ENCODE results near the gene TTC19.

The TTC19 gene
- 59.8 to 94.1 reads per million in 2 donors for total RNA-seq

DNA sequence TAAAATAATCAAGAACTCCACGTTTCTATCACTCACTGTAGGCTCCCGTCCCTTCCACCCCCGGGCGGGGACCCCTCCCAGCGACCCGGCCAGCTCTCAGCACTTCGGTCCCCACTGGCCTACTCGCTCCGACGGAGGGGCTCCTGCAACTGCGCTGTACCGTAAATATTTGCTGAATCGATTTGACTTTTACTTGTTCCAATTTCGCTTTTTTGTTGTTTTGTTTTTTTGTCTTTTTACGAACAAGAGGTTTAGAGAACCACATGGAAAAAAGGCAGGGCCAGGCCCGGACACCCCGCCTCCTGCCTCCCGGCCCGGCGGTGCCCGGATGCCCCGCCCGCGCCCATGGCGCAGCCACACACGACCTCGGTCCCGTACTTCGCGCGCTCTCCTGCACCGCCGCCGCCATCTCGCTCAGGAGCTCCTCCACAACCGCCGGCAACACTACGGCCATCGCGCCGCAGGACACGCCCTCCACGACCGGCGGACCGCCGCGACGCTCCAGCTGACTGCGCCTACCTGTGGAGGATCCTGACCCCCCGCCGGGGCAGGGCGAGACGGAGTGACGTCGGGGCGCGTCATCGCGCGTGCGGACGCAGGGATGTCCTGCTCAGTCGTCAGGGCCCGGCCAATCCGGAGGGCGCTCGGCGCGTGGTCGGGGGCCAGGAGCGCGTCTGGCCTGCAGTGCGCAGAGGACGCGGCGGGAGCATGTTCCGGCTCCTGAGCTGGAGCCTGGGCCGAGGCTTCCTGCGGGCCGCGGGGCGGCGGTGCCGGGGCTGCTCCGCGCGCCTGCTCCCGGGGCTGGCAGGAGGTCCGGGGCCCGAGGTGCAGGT, at the start of gene TTC19, which contains the start of gene ZSWIM7:
Gene TTC19, plus strand, starts transcription at position 684 of the 833 bp plus-strand sequence. Its CDS starts 25 bp downstream, at position 709.
Gene ZSWIM7, minus strand, starts transcription at position 564 of the 833 bp plus-strand sequence. Its CDS starts 110 bp downstream, at position 454.
- DNase-seq, result peak; percentile 84

DNA sequence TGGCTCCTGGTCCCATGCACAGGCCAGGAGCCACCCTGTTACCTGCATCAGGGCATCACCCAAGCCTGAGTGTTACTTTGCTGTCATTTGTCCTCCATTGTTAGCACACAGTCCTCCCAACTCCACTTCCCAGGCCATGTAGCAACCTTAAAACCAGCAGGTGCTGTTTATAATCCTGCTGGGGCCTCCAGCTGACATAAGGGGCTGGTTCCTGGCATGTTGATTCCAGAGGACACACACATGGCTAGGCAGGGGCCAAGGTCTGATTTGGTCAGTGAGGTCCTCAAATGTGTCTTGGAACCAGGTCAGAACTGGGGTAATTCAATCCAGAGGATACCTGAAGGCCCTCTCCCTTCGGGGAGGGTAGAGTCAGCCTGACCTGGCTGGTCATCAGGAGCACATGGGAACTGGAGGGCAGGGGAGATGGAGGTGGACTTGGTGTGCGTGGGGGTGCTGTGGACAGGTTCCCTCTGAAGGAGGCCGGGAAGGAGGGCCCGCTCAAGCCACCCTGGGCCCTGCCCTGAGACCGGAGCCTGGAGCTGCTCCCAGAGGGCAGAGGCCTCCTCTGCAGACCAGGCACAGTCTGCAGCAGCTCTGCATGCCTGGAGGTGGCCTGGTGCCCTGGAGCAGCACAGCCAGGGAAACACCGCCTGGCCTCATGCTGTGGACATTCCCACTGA, 48.1 kb upstream of the TTC19 start:
- no peak for DNase-seq

DNA sequence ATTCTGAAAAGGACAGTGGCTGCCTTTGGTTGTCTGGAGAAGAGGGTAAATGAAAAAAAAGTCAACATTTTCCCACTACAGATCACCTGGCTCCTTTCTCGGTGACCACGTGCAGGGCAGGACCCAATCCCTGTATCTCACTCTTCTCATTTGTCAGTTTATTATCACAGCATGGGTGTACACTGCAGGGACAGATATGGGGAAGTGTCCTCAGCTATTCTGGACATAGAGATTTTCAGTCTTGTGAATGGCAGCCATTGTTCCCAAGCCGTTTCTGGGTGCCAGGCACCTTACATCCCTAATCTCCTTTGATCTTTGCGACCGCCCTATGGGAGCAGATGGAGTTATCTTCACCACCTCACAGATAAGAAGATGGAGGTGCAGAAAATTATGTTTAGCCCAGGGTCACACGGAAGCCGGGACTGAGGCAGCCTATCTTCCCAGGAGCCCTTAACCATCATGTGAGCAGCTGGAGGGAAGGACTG, 47.5 kb upstream of the TTC19 start:
- no peak for DNase-seq

DNA sequence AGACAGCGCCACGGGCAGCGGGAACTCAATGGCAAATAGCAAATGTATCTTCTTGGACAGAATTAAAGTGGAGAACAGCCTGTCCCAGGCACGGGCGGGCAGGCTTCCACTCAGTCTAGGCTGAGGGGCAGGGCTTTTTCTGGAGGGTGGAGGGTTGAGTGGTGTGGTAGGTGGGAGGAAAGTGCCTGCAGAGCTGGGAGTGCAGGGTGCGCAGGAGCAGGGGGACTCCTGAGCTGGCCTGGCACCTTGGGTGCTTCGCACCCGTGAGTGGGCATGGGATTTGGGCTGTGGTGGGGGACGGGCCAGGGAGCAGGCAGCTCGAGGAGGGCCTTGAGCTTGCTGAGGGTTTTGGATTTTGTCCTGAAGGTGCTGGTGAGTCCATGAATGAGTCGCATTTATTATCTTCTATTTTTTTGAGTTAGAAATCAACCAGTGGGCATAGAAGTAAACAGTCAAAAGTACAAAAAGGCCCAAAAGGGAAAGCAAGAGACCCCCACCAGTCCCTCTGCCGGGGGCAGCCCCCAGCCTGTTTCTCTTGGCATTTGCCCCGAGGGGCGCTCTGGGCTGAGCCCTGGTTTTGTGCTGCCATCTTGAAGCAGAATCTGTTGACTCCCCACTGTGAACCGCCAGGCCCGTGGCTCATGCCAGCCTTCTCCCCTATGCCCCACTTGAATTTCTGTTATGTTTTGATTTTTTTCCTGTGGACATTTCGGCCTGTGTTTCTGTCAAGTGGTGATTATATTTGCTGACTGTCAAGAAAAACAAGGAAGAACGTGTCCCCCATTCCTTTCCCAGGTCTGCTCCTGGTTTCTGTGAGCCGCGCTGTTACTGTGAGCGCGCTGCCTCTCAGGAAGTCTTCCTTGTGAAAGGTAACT, 46.5 kb upstream of the TTC19 start:
- DNase-seq, result no peak

DNA sequence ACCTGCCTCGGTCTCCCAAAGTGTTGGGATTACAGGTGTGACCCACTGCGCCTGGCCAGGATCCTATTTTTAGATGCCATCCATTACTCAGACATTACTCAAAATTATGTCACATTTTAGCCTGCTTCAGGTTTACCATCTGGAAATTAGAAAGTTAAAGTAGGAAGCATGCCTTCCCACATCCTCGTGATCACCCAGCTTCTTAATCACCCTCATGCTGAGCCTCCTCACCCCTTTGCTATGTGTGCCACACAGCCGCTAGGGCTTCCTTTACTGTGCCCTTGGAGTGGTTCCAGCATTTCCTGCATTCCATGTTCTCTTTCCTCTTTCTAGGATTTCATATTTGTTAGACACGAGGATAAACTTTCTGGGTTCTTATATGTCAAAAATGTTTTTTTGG, 45.4 kb upstream of the TTC19 start:
- DNase-seq, result no peak

DNA sequence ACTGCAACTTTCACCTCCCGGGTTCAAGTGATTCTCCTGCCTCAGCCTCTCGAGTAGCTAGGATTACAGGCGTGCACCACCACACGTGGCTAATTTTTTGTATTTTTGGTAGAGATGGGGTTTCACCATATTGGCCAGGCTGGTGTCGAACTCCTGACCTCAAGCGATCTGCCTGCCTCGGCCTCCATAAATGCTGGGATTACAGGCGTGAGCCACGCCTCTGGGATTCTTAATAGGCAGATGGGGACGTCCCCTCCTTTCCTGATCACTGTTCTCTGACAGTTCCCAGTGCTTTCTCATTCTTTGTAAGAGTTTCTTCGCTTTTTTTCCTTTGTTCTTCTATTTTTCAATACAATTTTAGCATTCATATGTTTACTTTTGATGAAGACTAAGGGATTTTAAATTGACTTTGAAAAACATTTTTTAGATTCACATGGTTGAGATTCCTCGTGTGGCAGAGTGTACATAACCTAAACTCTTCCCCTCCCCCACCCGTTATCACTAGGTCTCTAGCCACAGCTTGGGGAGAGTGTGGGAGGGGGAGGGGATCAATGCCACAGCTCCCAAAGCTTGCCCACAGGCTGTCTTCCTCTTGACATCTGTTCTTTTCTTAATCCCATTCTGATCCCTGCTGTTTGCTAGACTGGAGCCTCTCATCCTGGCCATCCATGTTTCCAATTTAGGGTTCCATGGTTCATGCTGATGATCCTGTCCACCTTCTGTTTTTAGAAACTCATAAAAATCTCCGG, 43.7 kb upstream of the TTC19 start:
- no peak for DNase-seq

DNA sequence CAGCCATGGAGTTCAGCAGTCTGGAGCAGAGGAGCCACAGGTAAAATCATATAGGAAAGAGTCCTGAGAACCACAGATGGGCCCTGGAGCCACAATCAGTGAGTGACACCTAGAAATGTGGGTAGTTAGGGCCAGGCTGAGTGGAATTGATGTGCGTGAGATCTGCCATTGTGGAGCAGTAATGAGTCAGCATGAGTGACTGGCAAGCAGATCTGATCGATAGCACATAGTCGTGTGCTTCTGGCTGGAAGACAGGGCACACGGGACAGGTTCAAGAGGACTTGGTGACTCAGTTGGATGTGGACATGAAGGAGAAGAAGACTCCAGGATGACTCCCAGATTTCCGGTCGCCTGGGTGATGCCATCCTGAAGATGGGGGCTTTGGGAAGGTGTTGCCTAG, 42.4 kb upstream of the TTC19 start:
- no peak for DNase-seq

- no peak for DNase-seq
Observed at GRCh38 chr17:15957608-15958307, 41.9 kb upstream of the TTC19 start.

DNA sequence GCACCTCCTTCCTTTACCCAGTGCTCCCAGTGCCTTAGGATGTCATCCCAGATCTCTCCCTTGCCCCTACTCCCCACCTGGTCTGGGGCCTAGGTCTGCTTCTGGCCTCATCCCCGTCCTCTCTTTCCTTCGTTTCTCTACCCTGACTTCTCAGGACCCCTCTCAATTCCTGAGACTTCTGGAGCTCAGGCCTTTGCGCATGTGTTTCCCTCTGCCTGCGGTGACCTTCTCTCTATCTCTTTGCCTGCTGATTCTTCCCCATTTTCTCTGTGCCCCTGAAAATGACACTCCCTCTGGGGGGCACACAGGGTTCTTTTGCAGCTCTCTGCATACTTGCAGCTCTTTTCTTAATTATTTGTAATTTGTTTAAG, 41.2 kb upstream of the TTC19 start:
- no peak for DNase-seq

DNA sequence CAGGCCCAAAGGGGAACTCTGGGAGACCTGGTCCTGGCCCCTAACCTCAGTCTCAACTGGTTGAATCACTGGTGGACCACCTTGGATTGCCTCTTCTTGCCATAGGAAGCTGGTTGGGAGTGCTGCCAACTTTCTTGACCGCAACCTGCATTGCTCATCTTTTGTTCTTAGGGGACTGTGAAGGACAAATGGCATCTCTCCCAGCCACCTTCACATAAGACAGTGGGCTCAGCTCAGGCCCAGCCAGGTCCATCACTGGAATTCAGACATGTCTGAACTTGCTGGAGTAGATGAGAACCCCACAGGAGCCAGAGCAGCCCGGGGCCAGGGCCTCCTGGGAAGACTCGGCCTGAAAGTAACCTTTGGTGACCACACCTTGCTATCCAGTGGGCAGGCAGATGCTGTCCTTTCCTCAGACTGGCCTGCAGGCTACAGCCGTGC, 35.9 kb upstream of the TTC19 start:
- no peak for DNase-seq

GRCh38 chr17:15965528-15965927, 34.1 kb upstream of the TTC19 start:
- DNase-seq, result no peak

DNA sequence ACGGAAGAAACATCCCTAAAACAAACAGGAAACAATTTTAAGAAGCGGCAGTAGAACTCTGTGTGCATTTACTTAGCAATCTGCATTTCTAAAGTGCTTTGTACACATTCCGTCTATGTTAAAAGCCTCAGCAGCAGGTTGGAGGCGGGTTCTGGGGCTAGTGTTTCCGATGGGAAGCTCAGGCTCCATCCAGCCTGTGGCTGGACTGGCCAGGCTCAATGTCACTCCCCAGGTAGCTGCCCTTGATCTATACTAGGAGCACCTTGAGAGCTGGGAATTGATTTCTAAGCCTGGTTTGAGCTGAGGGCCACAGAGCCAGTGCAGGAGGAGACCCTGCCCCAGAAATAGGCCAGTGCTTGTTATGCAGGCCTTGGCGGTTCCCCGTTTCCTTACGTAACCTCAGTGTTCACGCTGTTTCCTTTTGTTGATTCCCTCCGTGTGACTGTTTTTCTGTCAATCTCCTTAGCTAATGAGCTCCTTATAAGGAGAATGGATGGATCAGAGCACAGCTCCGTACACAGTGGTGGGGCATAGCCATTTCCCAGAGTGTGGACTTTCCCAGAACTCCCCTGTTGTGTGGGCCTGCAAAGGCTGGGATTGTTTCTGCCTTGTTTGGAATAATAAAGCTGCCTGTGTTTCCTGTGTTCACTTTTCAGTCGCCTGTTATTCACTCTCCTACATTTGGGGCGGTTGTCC, 33.3 kb upstream of the TTC19 start:
- DNase-seq, result no peak

- DNase-seq, result no peak
Observed at GRCh38 chr17:15966879-15967248, 32.8 kb upstream of the TTC19 start.

GRCh38 chr17:15967706-15968399, 31.8 kb upstream of the TTC19 start:
- DNase-seq, result no peak

DNA sequence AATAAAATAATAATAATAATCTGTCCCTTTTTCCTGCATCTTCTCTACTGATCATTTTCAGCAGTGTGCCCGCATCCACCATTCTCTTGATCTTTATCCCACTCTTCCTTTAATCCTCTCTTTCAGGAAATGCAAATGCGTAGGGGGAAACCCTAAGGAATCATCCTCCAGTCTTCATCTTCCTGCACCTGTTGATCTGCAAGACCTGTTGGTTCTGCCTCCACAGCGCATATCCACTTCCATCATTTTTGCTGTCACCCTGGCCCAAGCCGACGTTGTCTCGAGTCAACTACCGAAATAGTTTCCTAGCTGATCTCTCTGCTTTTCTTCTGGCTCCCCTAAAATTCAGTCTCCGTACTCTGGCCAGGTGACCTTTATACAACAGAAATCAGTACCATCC, 30.2 kb upstream of the TTC19 start:
- no peak for DNase-seq

DNA sequence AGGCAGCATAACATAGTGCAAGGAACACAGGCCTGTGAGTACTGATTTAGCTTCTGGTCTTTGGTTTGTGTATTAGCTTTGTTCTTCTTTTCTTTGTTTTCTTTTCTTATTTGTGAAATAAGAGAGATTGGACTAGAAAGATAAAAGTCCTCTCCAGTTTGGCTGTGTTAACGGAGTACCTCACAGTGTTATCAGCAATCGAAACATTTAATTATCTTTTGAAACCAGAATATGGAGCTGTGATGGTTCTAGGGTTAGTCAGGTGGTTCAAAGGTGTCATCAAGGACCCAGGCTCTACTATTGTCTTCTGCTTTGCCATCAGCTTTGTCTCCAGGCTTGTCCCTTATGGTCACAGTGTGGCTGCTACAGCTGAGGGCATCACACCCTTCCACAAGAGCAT, 29.1 kb upstream of the TTC19 start:
- no peak for DNase-seq

GRCh38 chr17:15971098-15971678, 28.4 kb upstream of the TTC19 start:
- DNase-seq, result no peak

GRCh38 chr17:15971882-15972281, 27.7 kb upstream of the TTC19 start:
- DNase-seq, result no peak

DNA sequence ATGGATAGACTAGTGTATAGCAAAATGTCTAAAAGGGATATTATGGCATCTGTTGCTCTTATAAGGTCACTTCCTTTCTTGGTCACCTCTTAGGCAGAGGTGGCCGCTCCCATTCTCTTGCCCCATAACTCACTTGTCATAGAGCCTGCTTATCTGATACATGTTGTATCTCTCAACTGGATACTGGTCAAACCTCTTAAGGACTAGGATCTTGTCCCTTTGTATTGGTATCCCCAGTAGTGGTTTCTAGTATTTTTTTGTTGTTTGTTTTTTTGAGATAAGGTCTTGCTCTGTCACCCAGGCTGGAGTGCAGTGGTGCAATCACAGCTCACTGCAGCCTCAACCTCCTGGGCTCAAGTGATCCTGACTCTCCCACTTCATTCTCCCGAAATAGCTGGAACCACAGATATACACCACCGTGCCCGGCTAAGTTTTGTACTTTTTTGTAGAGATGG, 27.1 kb upstream of the TTC19 start:
- no peak for DNase-seq

DNA sequence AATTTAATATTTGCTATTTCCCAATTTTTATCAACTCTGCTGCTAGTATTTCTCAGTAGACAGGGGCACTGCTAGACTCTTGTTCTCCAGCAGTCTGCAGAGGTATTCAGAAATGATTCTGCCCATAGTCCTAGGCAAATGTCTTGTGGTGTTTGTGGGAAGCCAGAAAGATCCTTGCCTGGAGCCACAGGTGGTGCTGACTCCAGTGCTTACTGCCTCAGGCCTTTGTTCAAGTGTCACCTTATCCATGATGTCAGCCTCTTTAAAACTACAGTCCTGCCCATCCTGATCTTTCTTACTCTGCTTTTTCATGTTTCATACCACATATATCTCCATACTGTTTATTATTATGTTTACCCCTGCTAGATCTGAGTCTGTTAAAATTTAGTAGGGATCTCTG, 26.6 kb upstream of the TTC19 start:
- DNase-seq, result no peak
